HG02623 (cell line): ENCODE results near the gene PIGU.
"Not testable (repeated sequence)": the region's sequence is repeated elsewhere in the genome, so short reads cannot be mapped to it uniquely, and the experiment has no call there.

Experiments
- ATAC-seq: cut with Tn5 transposase; IDR thresholded peaks from one replicate; pipeline ENCODE4 v1.9.1; 2021; ENCODE audit warnings: moderate library complexity; ENCODE audit not compliant: unreplicated experiment

Gene PIGU

GRCh38 chr20:34663213-34663943, 13.5 kb downstream of the PIGU start:
- ATAC-seq: no peak

- ATAC-seq: not testable (repeated sequence)
Measured at GRCh38 chr20:34661811-34662210, 15.1 kb downstream of the PIGU start.

GRCh38 chr20:34658654-34659053, 18.2 kb downstream of the PIGU start:
- not testable (repeated sequence) for ATAC-seq

- ATAC-seq: no peak
Measured at GRCh38 chr20:34654207-34654744, 22.6 kb downstream of the PIGU start.

GRCh38 chr20:34651200-34651599, 25.7 kb downstream of the PIGU start:
- no peak for ATAC-seq

- ATAC-seq: no peak
Measured at GRCh38 chr20:34647737-34648136, 29.2 kb downstream of the PIGU start.

- ATAC-seq: no peak
Measured at GRCh38 chr20:34644951-34645350, 31.9 kb downstream of the PIGU start.

GRCh38 chr20:34644345-34644744, 32.5 kb downstream of the PIGU start:
- ATAC-seq: no peak

- no peak for ATAC-seq
Measured at GRCh38 chr20:34643928-34644327, 33.0 kb downstream of the PIGU start.

- ATAC-seq: no peak
Measured at GRCh38 chr20:34642009-34642408, 34.9 kb downstream of the PIGU start.

- ATAC-seq: no peak
Measured at GRCh38 chr20:34639755-34640222, 37.1 kb downstream of the PIGU start.

- no peak for ATAC-seq
Measured at GRCh38 chr20:34638532-34638931, 38.4 kb downstream of the PIGU start.

- ATAC-seq: no peak
Measured at GRCh38 chr20:34638039-34638292, 38.9 kb downstream of the PIGU start.

- no peak for ATAC-seq
Measured at GRCh38 chr20:34637245-34638038, 39.5 kb downstream of the PIGU start.

- no peak for ATAC-seq
Measured at GRCh38 chr20:34636648-34637047, 40.2 kb downstream of the PIGU start.

GRCh38 chr20:34634392-34634791, 42.5 kb downstream of the PIGU start:
- no peak for ATAC-seq

- ATAC-seq: no peak
Measured at GRCh38 chr20:34632870-34633452, 43.9 kb downstream of the PIGU start.

- ATAC-seq: no peak
Measured at GRCh38 chr20:34629904-34630303, 47.0 kb downstream of the PIGU start.

GRCh38 chr20:34629342-34629741, 47.5 kb downstream of the PIGU start:
- ATAC-seq: no peak

GRCh38 chr20:34628026-34628425, 48.9 kb downstream of the PIGU start:
- no peak for ATAC-seq

GRCh38 chr20:34627458-34627857, 49.4 kb downstream of the PIGU start:
- ATAC-seq: no peak

GRCh38 chr20:34626992-34627391, 49.9 kb downstream of the PIGU start:
- ATAC-seq: no peak
